ENCODE data around the gene SYNGAP1.

GRCh38 chr6:33455051-33455450 is 35.2 kb downstream of the SYNGAP1 start:
- TF ChIP-seq CTCF (IDR thresholded peaks at IDR 0.05; ENCODE audit: low read depth, low read length, missing input control): no peak
- TF ChIP-seq GABPA (IDR thresholded peaks at IDR 0.05 in 1 of 2, conservative IDR thresholded peaks at IDR 0.05 in 1 of 2): no peak
- TF ChIP-seq, protein P1, sequence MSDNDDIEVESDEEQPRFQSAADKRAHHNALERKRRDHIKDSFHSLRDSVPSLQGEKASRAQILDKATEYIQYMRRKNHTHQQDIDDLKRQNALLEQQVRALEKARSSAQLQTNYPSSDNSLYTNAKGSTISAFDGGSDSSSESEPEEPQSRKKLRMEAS (IDR thresholded peaks at IDR 0.05): no peak
- TF ChIP-seq TAF1 (conservative IDR thresholded peaks at IDR 0.05): no peak
- TF ChIP-seq REST (IDR thresholded peaks at IDR 0.05): no peak
- TF ChIP-seq, protein P2, sequence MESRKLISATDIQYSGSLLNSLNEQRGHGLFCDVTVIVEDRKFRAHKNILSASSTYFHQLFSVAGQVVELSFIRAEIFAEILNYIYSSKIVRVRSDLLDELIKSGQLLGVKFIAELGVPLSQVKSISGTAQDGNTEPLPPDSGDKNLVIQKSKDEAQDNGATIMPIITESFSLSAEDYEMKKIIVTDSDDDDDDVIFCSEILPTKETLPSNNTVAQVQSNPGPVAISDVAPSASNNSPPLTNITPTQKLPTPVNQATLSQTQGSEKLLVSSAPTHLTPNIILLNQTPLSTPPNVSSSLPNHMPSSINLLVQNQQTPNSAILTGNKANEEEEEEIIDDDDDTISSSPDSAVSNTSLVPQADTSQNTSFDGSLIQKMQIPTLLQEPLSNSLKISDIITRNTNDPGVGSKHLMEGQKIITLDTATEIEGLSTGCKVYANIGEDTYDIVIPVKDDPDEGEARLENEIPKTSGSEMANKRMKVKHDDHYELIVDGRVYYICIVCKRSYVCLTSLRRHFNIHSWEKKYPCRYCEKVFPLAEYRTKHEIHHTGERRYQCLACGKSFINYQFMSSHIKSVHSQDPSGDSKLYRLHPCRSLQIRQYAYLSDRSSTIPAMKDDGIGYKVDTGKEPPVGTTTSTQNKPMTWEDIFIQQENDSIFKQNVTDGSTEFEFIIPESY (IDR thresholded peaks at IDR 0.05): no peak
- no peak for TF ChIP-seq YY1 (IDR thresholded peaks at IDR 0.05)

Measured in liver (tissue), 3 donors.